Fibroblast of the conjunctiva (primary cell): ENCODE results near the gene FARP2.
A peak's percentile ranks its signal among the peaks of the same experiment; 100 is the strongest.
"Not testable (repeated sequence)": the region's sequence is repeated elsewhere in the genome, so short reads cannot be mapped to it uniquely, and the experiment has no call there.

ENCODE experiments used
- DNase-seq: peaks from one replicate; pipeline ENCODE4 v3.0.0-alpha.2; 2010; ENCODE audit warnings: low read depth

FARP2 gene

DNA sequence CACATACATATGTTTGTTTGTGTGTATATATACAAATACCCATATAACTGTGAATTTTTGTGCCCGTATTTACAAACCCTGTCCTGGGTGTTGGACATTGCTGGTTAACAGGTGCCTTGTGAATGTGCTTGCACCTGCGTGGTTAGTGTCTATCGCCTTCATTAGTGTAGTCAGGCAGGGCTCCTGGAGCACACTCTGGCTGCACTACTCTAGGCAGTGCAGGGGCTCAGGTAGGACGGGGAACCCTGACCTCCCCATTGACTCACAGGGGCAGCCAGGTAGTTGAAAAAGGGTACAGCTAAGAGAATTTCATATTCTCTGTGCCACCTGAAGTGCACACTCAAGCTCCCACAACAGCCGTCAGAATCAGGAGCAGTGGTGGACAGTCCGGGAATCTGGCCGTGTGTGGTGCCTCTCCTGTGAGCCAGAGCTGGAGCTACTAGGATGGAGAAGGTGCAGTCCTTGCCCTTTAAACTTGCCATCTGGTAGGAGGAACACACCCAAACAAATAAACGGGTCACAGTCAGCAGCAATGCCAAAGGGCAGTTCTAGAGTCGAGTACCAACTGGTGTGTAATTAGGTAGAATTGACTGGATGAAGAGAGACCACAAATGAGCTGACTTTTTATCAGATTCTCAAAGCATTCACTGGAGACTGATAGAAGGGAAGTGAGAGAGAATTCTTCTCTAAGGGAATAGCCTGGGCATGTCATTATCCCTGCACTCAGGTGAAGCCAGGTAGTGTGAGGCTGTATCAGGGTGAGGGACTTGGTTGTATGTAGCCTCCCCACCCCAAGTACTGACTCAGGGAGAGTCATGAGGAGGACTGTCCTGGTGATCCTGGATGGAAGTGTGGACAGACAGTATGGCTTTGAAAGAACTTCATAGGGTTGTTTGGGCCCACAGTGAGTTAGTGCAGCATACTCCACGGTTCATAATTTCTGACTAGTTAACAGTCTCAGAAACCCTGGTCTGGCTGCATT, 44.1 kb downstream of the FARP2 start:
- DNase-seq: no peak

DNA sequence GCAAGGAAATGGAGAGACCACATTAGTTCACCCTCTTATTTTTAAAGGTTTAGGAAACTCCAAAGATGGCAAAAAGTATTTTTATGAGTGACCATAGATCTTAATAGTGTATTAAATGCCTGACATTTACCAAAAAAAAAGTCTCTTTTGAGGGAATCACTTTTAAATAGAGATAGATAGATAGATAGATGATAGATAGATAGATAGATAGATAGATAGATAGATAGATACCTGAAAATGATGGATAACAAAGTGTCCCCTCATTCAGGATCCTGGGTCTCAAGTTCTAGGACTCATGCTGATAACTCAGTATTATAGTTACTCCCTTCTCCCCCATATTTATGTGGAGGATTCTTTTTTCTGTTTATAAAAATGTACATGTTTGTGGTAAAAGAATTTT, 52.8 kb downstream of the FARP2 start:
- no peak for DNase-seq

DNA sequence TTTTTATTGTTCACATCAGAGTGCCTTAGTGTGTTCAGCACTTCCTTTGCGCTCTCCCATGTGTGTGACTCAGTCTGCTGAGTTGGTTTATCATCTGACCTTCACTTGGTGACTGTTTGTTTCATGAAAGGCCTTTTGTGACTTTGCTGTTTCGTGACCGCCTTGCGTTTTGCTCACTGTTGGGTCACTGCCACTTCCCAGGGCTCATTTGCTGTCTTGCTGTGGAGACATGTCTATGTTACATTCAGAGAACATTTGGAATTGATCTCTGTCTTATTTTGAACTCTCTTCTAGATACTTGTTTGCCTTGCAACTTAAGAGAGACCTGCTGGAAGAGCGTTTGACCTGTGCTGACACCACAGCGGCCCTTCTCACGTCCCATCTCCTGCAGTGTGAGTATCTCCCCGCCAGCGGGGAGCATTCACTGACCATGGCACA, 54.7 kb downstream of the FARP2 start:
- no peak for DNase-seq

DNA sequence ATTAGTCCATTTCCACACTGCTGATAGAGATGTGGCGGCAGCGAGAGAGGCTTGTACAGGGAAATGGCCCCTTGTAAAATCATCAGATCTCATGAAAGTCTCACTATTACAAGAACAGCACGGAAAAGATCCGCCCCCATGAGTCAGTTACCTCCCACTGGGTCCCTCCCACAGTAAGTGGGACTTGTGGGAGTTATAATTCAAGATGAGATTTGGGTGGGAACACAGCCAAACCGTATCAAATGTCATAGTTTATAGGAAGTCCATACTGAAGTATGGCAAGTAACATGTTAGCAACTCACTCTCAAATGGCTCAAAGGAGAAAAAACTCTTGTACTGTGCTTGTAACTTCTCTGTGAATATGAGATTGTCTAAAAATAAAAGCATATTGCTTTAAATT, 56.1 kb downstream of the FARP2 start:
- DNase-seq: peak; percentile 77

DNA sequence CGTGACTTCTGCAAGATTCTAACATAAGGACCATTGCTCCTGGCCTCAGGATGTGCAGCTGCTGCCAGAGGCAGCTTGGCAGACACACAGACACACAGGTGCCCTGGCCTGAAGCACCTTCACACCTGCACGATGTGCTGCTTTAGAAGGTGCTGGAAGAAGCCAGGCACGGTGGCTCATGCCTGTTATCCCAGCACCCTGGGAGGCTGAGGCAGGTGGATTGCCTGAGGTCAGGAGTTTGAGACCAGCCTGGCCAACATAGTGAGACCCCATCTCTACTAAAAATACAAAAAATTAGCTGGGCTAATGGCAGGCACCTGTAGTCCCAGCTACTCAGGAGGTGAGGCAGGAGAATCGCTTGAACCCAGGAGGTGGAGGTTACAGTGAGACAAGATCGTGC, 57.4 kb downstream of the FARP2 start:
- not testable (repeated sequence) for DNase-seq

DNA sequence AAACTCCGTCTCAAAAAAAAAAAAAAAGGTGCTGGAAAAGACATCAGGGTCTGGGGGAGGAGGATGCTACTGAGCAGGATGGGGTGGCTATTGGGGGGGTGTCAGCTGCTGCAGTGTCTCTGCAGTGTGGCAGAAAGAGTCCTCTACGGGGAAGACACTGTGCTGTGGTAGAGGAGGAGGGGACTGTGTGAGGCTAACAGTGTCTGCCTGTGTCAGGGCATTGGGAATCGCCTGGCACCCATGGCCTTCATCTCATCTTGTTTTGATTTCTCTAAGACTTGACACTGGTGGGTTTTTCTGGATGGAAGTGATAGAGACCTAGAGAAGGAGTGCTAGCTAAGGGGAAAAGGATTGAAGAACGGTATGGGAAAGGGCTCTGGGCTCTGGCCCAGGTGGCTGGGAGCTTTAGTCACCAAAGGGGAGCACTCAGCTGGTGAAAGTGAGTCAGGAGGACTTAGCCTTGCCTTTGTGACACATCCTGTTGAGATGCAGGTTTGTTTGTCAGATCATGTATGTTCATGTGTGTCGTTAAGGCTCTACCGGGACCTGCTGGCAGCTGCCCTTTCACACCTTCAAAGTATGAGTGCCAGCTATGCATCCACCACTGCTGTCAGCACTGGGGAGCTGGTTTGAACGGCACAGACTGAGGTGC, 58.0 kb downstream of the FARP2 start:
- DNase-seq: no peak

DNA sequence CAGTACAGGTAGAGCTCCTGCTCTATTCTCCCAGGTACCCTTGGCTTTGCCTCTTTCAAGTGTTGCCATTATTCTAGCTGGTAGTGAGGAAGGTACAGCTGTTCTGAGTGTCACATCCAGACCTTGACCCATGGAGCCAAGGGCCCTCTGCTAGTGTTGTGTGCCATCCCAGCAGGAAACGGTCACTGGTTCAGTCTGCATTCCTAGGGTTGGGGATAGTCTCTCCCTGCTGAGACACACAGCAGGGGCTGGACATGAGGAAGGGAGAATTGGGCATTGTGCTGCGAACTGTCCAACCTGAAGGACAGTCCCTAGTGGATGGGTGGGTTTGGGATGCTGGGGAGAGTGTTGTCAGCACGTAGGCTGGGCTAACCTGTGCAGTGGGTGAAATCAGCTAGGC, 59.1 kb downstream of the FARP2 start:
- no peak for DNase-seq

DNA sequence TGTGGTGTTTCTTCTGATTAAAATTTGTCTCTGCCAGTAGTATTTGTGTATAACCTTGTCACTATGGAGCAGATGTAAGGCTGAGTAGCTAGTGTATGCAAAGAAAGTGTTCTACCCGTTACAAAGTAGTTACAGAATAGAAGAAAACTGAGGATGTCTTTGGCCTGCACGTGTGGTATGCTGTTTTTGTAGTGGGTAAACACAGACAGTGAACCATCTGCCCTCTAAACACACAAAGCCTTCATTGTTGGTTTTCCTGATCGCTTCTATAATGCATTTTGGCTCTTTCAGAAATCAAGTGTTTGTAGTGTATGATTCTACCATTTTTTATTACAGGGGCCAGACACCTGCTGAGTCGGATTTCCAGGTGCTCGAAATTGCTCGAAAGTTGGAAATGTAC, 61.5 kb downstream of the FARP2 start:
- DNase-seq: no peak

DNA sequence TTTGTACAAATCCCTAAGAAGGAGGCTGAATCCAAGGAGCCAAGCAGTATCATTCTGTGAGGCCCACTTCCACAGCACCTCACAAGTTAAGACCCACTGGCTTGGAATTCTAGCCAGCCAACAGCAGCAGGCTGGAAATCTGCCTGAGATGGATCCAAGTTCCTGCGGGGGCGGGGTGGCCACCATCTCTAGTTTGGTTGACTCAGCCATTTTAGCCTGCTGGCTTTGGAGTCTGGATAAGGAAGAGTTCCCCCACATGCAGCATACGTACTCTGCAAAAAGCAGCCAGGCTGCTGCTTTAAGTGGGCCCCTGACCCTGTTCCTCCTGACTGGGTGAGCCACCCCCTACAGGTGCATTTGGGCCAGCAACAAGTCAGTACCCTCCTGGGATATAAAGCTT, 65.2 kb downstream of the FARP2 start:
- no peak for DNase-seq

DNA sequence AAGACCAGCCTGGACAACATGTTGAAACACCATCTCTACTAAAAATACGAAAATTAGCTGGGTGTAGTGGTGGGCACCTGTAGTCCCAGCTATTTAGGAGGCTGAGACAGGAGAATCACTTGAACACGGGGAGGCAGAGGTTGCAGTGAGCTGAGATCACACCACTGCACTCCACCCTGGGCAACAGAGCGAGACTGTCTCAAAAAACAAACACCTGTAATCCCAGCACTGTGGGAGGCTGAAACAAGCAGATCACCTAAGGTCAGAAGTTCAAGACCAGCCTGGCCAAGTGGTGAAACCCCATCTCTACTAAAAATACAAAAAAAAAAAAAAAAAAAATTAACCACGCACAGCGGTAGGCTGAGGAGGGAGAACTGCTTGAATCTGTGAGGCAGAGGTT, 65.9 kb downstream of the FARP2 start:
- not testable (repeated sequence) for DNase-seq

DNA sequence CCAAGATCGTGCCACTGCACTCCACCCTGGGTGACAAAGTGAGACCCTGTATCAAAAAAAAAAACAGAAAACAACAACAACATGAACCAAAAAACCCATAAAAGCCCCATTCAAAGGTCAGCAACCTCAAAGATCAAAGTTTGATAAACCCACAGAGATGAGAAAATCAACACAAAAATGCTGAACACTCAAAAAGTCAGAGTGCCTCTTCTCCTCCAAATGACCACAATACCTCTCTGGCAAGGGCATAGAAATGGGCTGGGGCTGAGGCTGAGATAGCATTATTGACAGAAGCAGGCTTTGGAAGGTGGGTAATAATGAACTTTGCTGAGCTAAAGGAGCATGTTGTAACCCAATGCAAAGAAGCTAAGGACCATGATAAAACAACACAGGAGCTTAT, 66.3 kb downstream of the FARP2 start:
- no peak for DNase-seq

DNA sequence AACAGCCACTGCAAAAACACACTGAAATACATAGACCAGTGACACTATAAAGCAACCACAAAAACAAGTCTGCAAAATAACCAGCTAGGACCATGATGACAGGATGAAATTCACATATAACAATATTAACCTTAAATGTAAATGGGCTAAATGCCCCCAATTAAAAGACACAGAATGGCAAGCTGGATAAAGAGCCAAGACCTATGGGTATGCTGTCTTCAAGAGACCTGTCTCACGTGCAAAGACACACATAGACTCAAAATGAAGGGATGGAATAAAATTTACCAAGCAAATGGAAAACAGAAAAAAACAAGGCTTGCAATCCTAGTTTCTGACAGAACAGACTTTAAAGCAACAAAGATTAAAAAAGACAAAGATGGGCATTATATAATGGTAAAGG, 67.4 kb downstream of the FARP2 start:
- not testable (repeated sequence) for DNase-seq

DNA sequence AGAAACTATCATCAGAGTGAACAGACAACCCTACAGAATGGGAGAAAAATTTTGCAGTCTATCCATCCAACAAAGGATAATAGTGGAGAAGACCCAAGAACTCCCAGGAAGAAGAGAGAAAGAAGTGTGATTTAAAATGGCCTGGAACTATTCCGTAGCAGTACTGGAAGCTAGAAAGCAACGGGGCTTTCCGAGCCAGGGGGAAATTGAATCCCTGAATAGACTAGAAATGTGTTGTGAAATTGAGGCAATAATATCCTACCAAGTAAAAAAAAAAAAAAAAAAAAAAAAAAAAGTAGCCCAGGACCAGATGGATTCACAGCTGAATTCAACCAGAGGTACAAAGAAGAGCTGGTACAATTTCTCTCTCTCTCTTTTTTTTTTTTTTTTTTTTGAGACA, 69.3 kb downstream of the FARP2 start:
- DNase-seq: no peak

DNA sequence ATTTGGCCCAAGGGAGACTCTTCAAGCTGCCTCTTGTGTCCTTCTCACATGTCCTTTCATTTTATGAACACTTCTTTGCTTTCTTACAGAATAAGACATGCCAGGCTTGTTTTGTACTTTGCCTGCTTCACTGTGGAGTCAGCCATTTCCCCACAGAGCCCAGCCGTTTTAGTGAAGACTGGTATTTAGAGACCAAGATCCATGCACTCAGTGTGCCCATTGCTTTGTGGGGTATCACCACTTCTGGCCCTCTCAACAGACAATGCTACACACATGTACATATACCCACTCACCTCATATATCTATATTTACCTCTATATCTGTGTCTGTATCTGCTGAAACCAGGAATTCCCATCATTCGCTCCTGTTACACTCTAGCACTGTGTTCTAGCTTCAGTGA, 74.1 kb downstream of the FARP2 start:
- DNase-seq: no peak

DNA sequence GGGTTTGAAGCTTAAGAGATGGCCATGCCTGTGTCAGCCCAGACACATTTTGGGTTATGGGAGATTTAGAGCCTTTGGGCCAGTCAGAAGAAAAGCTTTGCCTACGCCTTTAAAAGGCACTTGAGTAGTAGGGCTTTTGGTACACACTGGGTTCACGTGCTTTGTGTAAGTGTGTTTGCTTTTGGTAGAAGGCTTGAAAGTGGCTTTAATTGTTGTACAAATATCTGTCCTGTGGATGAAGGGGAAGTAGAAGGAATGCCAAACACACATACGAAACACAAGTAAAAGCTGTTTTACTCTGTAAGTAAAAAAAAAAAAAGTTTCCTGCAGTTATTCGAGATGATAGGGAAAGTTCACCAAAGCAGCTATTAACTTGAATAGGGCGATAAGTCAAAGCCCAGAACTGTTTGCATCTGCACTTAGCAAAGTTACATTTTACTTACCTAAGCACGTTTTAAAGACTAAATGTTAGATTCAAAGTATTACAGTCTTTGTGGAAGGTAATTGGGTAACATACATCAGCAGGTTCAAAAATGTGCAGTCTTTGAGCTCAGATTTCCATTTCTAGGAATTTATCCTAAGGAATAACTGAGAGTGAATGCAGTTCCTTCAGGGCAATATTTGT, 76.9 kb downstream of the FARP2 start:
- DNase-seq: no peak

DNA sequence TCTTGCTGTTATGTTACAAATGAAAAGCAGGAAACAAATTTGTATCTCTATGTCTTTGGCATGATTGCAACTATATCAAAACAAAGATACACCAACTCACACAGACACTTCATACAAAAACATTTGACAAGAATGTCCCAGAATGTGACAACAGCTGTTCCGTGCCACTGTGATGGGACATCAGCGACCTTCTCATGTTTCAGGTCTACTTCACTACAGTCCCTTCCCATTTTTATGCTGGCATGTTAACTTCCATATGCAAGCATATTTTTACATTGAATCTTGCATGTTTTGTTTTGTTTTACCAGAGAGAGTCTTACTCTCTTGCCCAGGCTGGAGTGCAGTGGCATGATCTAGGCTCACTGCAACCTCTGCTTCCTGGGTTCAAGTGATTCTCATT, 81.1 kb downstream of the FARP2 start:
- DNase-seq: no peak

DNA sequence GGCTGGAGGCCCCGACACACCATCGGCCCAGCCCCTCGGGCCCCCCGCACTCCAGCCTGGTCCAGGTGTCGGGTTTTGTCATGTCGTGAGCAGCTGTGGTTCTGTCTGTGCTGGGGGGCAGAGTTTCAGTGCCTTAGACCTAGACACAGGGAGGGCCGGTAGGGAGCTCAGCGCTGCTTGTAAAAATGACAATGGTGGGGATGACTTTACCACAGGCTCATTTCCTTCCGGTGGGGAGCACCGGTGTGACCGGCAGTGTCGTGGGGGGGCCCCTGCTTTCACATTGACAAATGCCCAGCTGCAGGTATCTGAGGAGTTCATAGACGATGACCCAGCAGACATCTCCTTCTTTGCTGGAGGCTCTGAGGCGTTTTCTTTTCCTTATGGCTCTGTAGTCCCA, 85.4 kb downstream of the FARP2 start:
- DNase-seq: no peak

DNA sequence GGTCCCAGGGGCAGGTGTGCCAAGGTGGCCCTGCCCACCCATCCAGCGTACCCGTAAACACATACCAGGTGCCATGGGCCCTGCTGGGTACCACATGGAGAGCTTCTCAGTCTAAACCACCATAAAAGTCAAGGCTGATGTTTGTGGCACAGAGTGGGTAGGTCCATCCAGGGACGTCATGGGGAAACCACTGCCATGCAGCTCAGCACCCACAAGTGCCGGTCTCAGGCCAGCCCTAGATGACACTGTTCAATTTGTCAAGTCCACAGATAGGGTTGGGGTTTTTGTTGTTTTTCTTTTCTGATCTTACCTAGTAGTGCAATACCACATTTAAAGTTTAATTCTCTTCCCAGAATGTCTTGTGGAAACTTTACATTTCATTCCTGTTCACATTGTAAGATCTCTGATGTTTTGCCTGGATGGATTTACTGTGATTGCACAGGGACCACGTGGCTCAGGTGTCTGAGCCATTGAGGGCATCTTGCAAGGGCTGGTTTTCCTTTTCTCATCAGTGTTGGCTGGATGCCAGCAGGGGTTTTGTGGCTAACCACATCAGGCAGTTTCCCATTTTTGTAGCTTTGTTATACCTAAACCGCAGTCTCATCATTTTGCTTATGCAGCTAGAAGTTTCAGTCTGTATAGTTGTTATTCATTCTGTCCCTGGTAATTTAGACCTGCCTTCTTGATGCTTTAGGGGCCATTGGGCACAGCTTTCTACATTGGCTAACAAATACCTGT, 87.6 kb downstream of the FARP2 start:
- DNase-seq: no peak

DNA sequence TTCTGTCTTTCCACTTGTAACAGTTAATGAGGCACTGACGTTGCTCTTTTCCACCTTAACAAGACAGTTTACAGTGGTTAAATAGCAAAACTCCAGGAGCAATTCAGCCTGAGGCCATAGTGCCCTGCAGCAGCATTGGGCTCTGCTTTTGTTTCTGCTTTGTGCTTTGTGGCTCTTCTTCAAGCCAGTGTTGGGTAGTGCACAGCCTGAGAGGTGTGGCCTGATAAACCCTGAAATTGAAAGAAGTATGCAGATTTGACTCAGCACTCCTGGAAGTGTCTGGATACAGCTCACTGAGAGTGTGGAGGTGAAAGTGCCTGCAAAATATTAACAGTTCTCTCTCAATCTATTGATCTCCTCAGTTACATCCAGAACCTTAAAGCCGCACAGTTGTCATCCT, 89.3 kb downstream of the FARP2 start:
- DNase-seq: no peak

DNA sequence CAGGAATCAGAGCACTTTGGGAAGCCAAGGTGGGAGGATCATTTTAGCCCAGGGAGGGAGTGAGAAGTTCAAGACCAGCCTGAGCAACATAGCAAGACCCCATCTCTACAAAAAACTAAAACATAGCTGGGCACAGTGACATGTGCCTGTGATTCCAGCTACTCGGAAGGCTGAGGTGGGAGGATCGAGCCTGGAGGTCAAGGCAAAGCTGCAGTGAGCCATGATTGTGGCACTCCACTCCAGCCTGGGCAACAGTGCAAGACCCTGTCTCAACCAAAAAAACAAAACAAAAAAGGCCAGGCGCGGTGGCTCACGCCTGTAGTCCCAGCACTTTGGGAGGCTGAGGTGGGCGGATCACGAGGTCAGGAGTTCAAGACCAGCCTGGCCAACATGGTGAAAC, 94.0 kb downstream of the FARP2 start:
- DNase-seq: not testable (repeated sequence)

DNA sequence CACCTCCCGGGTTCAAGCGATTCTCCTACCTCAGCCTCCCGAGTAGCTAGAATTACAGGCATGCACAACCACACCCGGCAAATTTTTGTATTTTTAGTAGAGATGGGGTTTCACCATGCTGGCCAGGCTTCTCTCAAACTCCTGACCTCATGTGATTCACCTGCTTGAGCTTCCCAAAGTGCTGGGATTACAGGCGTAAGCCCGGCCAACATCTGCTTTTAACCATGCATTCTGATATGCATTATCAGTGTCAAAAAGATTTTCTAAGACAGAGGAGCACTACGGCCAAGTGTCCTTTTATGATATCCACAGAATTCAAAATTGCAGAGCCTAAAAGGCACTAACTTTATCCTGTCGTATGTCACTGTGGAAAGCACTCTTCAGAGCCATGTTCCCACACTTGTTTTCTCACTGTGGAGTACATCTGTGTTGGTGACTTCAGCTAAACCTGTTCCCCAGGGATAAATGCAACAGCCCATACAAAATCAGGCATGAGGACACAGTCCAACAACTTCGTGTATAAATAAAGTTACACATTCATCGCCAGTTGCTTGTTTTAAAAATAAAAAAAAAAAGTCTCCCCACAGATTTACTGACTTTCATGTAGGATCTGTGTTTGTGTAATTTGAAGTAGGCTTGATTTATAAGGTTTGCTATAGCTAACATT, 95.9 kb downstream of the FARP2 start:
- DNase-seq: no peak

DNA sequence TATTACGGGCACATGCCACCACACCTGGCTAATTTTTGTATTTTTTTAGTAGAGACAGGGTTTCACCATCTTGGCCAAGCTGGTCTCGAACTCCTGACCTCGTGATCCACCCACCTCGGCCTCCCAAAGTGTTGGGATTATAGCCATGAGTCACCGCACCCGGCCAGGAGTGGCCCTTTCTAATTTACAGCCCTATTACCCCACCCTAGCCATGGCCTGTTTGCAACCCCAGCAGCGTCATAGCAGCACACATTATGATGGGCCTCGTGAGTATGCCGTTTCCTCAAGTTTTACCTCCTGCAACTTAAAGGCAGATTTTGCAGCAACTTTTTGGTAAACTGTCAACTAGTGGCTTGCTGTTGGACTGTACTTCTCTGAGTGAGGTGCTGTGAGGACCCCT, 97.8 kb downstream of the FARP2 start:
- DNase-seq: not testable (repeated sequence)
